ENCODE data around the gene ALDH6A1.

- TF ChIP-seq, protein P1, sequence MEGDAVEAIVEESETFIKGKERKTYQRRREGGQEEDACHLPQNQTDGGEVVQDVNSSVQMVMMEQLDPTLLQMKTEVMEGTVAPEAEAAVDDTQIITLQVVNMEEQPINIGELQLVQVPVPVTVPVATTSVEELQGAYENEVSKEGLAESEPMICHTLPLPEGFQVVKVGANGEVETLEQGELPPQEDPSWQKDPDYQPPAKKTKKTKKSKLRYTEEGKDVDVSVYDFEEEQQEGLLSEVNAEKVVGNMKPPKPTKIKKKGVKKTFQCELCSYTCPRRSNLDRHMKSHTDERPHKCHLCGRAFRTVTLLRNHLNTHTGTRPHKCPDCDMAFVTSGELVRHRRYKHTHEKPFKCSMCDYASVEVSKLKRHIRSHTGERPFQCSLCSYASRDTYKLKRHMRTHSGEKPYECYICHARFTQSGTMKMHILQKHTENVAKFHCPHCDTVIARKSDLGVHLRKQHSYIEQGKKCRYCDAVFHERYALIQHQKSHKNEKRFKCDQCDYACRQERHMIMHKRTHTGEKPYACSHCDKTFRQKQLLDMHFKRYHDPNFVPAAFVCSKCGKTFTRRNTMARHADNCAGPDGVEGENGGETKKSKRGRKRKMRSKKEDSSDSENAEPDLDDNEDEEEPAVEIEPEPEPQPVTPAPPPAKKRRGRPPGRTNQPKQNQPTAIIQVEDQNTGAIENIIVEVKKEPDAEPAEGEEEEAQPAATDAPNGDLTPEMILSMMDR (IDR thresholded peaks at IDR 0.05) = no peak
- TF ChIP-seq POLR2A (IDR thresholded peaks at IDR 0.05) = no peak
These were observed 75.3 kb downstream of the ALDH6A1 start for GRCh38 chr14:74008843-74009499.

Measured in testis (tissue), 2 donors.